ENCODE measurements around the gene CDIPT.

DNA sequence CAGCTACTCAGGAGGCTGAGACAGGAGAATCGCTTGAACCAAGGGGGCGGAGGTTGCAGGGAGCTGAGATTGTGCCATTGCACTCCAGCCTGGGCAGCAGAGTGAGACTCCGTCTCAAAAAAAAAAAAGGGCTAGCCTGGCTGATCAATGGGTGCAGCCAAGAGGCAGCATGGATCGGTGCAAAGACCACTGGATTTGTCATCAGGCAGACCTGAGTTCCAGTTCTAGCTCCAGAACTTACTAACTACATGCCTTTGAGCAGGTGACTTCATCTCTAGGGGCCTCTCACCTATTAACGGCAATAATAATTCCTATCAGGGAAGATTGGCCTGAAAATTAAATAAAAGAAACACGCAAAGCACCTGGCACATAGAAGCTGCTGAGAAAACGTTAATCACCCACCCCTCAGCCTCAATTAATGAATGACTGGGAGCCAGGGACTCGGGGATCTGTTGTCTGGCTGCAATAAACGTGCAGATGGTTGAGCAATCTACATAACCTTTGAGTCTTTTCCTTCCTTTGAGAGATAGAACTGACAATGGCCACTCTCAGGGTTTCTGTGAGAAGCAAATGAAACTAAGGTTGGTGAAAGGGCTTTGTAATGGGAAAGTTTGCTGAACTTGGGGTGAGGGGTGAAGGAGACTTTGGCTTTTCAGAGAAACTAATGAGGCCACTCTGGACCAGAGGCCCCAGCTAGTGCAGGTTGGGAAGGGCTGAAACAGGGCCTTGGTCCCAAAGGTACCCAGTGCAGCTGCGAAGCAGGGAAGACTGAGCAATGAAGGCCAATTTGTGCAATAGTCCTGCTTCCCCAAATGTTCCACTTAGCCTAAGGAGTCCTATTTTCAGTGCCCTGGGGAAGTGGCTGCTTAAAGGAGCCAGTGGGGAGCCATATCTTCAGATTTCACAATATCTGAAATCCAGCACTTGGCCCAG lies 28.8 kb upstream of the CDIPT start:
- TF ChIP-seq, protein P1, sequence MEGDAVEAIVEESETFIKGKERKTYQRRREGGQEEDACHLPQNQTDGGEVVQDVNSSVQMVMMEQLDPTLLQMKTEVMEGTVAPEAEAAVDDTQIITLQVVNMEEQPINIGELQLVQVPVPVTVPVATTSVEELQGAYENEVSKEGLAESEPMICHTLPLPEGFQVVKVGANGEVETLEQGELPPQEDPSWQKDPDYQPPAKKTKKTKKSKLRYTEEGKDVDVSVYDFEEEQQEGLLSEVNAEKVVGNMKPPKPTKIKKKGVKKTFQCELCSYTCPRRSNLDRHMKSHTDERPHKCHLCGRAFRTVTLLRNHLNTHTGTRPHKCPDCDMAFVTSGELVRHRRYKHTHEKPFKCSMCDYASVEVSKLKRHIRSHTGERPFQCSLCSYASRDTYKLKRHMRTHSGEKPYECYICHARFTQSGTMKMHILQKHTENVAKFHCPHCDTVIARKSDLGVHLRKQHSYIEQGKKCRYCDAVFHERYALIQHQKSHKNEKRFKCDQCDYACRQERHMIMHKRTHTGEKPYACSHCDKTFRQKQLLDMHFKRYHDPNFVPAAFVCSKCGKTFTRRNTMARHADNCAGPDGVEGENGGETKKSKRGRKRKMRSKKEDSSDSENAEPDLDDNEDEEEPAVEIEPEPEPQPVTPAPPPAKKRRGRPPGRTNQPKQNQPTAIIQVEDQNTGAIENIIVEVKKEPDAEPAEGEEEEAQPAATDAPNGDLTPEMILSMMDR (IDR thresholded peaks at IDR 0.05), result no peak
- TF ChIP-seq POLR2A (IDR thresholded peaks at IDR 0.05), result no peak
